K562 (cell line): ENCODE measurements around the gene RGS3.

ENCODE experiments used
- BRCA1 ChIP-seq, 2 experiments: fragments of 450-650 bp in 1 of 2; sonication (generic) in 1 of 2; formaldehyde crosslinking in 1 of 2; IDR thresholded peaks; 2 replicates each; pipeline versions ENCODE4 v1.5.0 to v1.6.1; 2017 to 2020; ENCODE audit warnings: mild to moderate bottlenecking in 1 of 2, missing genetic modification reagents in 1 of 2
- CHD1 ChIP-seq: fragments of 200-600 bp; sonication (generic); IDR thresholded peaks from one replicate; pipeline ENCODE4 v1.6.1; 2012; ENCODE audit warnings: mild to moderate bottlenecking, moderate library complexity, low read length, inconsistent platforms
- DPF2 ChIP-seq: fragments of 450-650 bp; IDR thresholded peaks from 2 replicates; pipeline ENCODE4 v1.6.1; 2016
- MTA1 ChIP-seq: fragments of 450-650 bp; IDR thresholded peaks from 2 replicates; pipeline ENCODE4 v1.6.1; 2017; ENCODE audit warnings: borderline replicate concordance
- MXI1 ChIP-seq: IDR thresholded peaks from 2 replicates; pipeline ENCODE4 v1.6.1; 2011; ENCODE audit warnings: low read depth, mild to moderate bottlenecking, improper control_type of control experiment, low read length
- STAG1 ChIP-seq: sonication (generic); formaldehyde crosslinking; IDR thresholded peaks from 2 replicates; pipeline ENCODE4 v1.5.0; 2020; ENCODE audit warnings: missing genetic modification reagents, borderline replicate concordance
- TAF1 ChIP-seq: IDR thresholded peaks from 2 replicates; pipeline ENCODE4 v1.6.1; 2011; ENCODE audit warnings: mild to moderate bottlenecking, low read length, moderate library complexity; ENCODE audit not compliant: insufficient read depth, control insufficient read depth, severe bottlenecking; ENCODE audit errors: extremely low read depth
- ZNF175 ChIP-seq: fragments of 200-800 bp; sonication (Bioruptor generic); IDR thresholded peaks from 2 replicates; pipeline ENCODE4 v1.6.1; 2016; ENCODE audit warnings: low read depth, mild to moderate bottlenecking, missing genetic modification characterization, missing compliant biosample characterization
- TF ChIP-seq, protein P1 (sequence below), 3 experiments: IDR thresholded peaks in 2 of 3; conservative IDR thresholded peaks in 1 of 3; 2 replicates each; pipeline ENCODE4 v1.5.1; 2011 to 2012; ENCODE audit warnings: low read length in 3 of 3, mild to moderate bottlenecking in 3 of 3, control low read depth in 2 of 3, improper control_type of control experiment in 1 of 3, inconsistent platforms in 1 of 3, low read depth in 1 of 3, mixed read lengths in 1 of 3, moderate library complexity in 1 of 3; ENCODE audit not compliant: insufficient read depth in 2 of 3
- TF ChIP-seq, protein P2 (sequence below), 2 experiments: fragments of 450-650 bp; IDR thresholded peaks; 2 replicates each; pipeline ENCODE4 v1.6.1; 2016; ENCODE audit warnings: mild to moderate bottlenecking in 2 of 2, borderline replicate concordance in 1 of 2, low read depth in 1 of 2, moderate library complexity in 1 of 2

- no peak for TF ChIP-seq MTA1
- no peak for TF ChIP-seq DPF2
- no peak for TF ChIP-seq TAF1
- TF ChIP-seq, protein P1, sequence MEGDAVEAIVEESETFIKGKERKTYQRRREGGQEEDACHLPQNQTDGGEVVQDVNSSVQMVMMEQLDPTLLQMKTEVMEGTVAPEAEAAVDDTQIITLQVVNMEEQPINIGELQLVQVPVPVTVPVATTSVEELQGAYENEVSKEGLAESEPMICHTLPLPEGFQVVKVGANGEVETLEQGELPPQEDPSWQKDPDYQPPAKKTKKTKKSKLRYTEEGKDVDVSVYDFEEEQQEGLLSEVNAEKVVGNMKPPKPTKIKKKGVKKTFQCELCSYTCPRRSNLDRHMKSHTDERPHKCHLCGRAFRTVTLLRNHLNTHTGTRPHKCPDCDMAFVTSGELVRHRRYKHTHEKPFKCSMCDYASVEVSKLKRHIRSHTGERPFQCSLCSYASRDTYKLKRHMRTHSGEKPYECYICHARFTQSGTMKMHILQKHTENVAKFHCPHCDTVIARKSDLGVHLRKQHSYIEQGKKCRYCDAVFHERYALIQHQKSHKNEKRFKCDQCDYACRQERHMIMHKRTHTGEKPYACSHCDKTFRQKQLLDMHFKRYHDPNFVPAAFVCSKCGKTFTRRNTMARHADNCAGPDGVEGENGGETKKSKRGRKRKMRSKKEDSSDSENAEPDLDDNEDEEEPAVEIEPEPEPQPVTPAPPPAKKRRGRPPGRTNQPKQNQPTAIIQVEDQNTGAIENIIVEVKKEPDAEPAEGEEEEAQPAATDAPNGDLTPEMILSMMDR (IDR thresholded peaks at IDR 0.05 in 2 of 3, conservative IDR thresholded peaks at IDR 0.05 in 1 of 3; ENCODE audit: insufficient read depth in 2 of 3, low read depth in 1 of 3, low read length in 3 of 3) = no peak
- TF ChIP-seq BRCA1 (IDR thresholded peaks at IDR 0.05) = no peak
- TF ChIP-seq BRCA1 (CRISPR knock-in tag; IDR thresholded peaks at IDR 0.05) = no peak
- TF ChIP-seq STAG1 (CRISPR knock-in tag) = no peak
- TF ChIP-seq MXI1 = no peak
- no peak for TF ChIP-seq CHD1
- TF ChIP-seq ZNF175 (CRISPR knock-in tag) = no peak
- TF ChIP-seq, protein P2, sequence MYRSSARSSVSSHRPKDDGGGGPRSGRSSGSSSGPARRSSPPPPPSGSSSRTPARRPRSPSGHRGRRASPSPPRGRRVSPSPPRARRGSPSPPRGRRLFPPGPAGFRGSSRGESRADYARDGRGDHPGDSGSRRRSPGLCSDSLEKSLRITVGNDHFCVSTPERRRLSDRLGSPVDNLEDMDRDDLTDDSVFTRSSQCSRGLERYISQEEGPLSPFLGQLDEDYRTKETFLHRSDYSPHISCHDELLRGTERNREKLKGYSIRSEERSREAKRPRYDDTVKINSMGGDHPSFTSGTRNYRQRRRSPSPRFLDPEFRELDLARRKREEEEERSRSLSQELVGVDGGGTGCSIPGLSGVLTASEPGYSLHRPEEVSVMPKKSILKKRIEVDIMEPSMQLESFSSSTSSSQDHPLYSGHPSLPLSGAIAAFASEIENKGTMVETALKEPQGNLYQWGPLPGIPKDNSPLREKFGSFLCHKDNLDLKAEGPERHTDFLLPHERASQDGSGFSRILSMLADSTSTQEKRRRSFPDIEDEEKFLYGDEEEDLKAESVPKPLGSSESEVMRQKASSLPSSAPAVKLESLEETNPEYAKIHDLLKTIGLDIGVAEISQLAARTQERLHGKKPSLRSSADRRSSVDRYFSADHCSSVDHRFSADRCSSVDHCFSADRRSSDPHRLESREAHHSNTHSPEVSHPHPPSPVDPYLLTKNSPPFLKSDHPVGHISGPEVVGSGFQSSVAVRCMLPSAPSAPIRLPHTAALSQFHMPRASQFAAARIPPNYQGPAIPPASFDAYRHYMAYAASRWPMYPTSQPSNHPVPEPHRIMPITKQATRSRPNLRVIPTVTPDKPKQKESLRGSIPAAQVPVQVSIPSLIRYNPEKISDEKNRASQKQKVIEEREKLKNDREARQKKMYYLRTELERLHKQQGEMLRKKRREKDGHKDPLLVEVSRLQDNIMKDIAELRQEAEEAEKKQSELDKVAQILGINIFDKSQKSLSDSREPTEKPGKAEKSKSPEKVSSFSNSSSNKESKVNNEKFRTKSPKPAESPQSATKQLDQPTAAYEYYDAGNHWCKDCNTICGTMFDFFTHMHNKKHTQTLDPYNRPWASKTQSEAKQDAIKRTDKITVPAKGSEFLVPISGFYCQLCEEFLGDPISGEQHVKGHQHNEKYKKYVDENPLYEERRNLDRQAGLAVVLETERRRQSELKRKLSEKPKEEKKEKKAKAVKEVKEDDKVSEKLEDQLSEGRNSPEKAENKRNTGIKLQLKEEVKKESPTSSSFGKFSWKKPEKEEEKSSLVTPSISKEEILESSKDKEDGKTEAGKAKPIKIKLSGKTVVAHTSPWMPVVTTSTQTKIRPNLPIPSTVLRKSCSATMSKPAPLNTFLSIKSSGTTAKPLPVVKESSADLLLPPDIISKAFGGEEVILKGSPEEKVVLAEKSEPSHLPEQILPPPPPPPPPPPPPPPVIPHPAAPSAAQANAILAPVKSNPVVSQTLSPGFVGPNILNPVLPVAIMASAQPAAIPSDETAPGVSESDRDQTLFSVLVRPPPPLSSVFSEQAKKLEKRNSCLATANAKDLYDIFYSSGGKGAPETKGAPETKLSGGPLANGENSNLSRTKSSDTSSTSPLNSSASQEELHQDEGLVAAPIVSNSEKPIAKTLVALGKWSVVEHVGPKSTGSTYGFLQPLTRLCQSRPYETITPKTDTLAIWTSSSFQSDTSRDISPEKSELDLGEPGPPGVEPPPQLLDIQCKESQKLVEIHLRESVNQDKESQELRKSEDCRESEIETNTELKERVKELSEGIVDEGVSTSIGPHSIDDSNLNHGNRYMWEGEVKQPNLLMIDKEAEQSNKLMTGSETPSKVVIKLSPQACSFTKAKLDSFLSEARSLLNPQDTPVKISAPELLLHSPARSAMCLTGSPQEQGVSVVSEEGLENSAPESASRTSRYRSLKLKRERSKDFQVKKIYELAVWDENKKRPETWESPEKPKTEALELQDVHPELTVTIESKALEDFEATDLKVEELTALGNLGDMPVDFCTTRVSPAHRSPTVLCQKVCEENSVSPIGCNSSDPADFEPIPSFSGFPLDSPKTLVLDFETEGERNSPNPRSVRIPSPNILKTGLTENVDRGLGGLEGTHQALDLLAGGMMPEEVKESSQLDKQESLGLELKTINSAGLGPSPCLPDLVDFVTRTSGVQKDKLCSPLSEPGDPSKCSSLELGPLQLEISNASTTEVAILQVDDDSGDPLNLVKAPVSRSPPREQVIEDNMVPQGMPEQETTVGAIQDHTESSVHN (IDR thresholded peaks at IDR 0.05; ENCODE audit: borderline replicate concordance in 1 of 2, low read depth in 1 of 2) = no peak
These were observed 106.0 kb downstream of the RGS3 start for GRCh38 chr9:113569472-113570060.
